HepG2 (cell line): ENCODE data around the gene APOL4. TPM values are rescaled to one million over a fixed set of nuclear protein-coding genes. Genes with fewer than 3 reads are reported as not detected.
A peak's percentile ranks its signal among the peaks of the same experiment; 100 is the strongest.

ENCODE experiments used
- ATF1 ChIP-seq: IDR thresholded peaks from 2 replicates; pipeline ENCODE4 v1.6.1; 2016; ENCODE audit warnings: mild to moderate bottlenecking, control low read depth
- CEBPG ChIP-seq: IDR thresholded peaks from 2 replicates; pipeline ENCODE4 v1.6.1; 2016
- KLF6 ChIP-seq: IDR thresholded peaks from 2 replicates; pipeline ENCODE4 v1.8.0; 2016; ENCODE audit warnings: missing biosample characterization, missing genetic modification reagents
- KMT2A ChIP-seq: sonication (generic); formaldehyde crosslinking; IDR thresholded peaks from 2 replicates; pipeline ENCODE4 v1.4.0; 2020; ENCODE audit warnings: missing genetic modification reagents
- NCOA1 ChIP-seq: sonication (generic); formaldehyde crosslinking; IDR thresholded peaks from 2 replicates; pipeline ENCODE4 v1.9.0; 2021; ENCODE audit warnings: missing genetic modification reagents
- RARA ChIP-seq: IDR thresholded peaks from 2 replicates; pipeline ENCODE4 v1.6.1; 2016; ENCODE audit warnings: missing genetic modification reagents, missing compliant biosample characterization
- RXRB ChIP-seq: IDR thresholded peaks from 2 replicates; pipeline ENCODE4 v1.6.1; 2016; ENCODE audit warnings: borderline replicate concordance, missing genetic modification reagents, missing compliant biosample characterization
- SAP130 ChIP-seq: IDR thresholded peaks from 2 replicates; pipeline ENCODE4 v1.6.1; 2016; ENCODE audit warnings: low read depth
- XBP1 ChIP-seq: sonication (generic); formaldehyde crosslinking; IDR thresholded peaks from 2 replicates; pipeline ENCODE4 v1.5.0; 2020; ENCODE audit warnings: missing genetic modification reagents
- ZBTB21 ChIP-seq: sonication (generic); formaldehyde crosslinking; IDR thresholded peaks from 2 replicates; pipeline ENCODE4 v1.4.0; 2020; ENCODE audit warnings: missing genetic modification reagents
- ZNF20 ChIP-seq: sonication (generic); formaldehyde crosslinking; IDR thresholded peaks from 2 replicates; pipeline ENCODE4 v1.4.0; 2020; ENCODE audit warnings: mild to moderate bottlenecking, moderate library complexity, missing genetic modification reagents
- ZNF382 ChIP-seq: sonication (generic); formaldehyde crosslinking; IDR thresholded peaks from 2 replicates; pipeline ENCODE4 v1.5.0; 2020; ENCODE audit warnings: missing genetic modification reagents, mild to moderate bottlenecking, borderline replicate concordance
- ZNF383 ChIP-seq: sonication (generic); formaldehyde crosslinking; IDR thresholded peaks from 2 replicates; pipeline ENCODE4 v1.4.0; 2020; ENCODE audit warnings: missing genetic modification reagents, mild to moderate bottlenecking, borderline replicate concordance
- ZNF563 ChIP-seq: sonication (generic); formaldehyde crosslinking; IDR thresholded peaks from 2 replicates; pipeline ENCODE4 v1.8.0; 2022; ENCODE audit warnings: mild to moderate bottlenecking, moderate library complexity, missing genetic modification reagents
- ZNF775 ChIP-seq: sonication (generic); formaldehyde crosslinking; IDR thresholded peaks from 2 replicates; pipeline ENCODE4 v1.4.0; 2020; ENCODE audit warnings: missing genetic modification reagents, mild to moderate bottlenecking, moderate library complexity, borderline replicate concordance
- ZSCAN22 ChIP-seq: sonication (generic); formaldehyde crosslinking; IDR thresholded peaks from 2 replicates; pipeline ENCODE4 v1.4.0; 2020; ENCODE audit warnings: mild to moderate bottlenecking, missing genetic modification reagents
- polyA plus RNA-seq, 8 experiments: library from polyadenylated mRNA; depleted of rRNA in 3 of 8; stranded (reverse) in 7 of 8; unstranded in 1 of 8; fragments of >200 nt; fragmentation: Illumina TruSeq in 4 of 8; extraction: Trizol in 4 of 8; gene quantifications; 2 replicates each; pipeline versions ENCODE4 v1.2.1 to v1.2.3, GENCODE V29; 2011 to 2016; ENCODE audit warnings: low read depth in 4 of 8, missing spikeins in 1 of 8, mixed read lengths in 1 of 8; ENCODE audit not compliant: insufficient read depth in 1 of 8
- total RNA-seq, 5 experiments: library from RNA; depleted of rRNA; stranded (reverse); fragments of >200 nt; fragmentation: Illumina TruSeq; extraction: Trizol; gene quantifications; 2 replicates each; pipeline ENCODE4 v1.2.3, GENCODE V29; 2016; ENCODE audit warnings: low read depth in 1 of 5
- TF ChIP-seq, protein P1 (sequence below): sonication (generic); formaldehyde crosslinking; IDR thresholded peaks from 2 replicates; pipeline ENCODE4 v1.5.1; 2020; ENCODE audit warnings: missing genetic modification reagents, mild to moderate bottlenecking, borderline replicate concordance
- TF ChIP-seq, protein P2 (sequence below): sonication (generic); formaldehyde crosslinking; IDR thresholded peaks from 2 replicates; pipeline ENCODE4 v1.4.0; 2020; ENCODE audit warnings: missing genetic modification reagents, mild to moderate bottlenecking, borderline replicate concordance
- TF ChIP-seq, protein P3 (sequence below): sonication (generic); formaldehyde crosslinking; IDR thresholded peaks from 2 replicates; pipeline ENCODE4 v1.4.0; 2020; ENCODE audit warnings: missing genetic modification reagents
- TF ChIP-seq, protein P4 (sequence below): sonication (generic); formaldehyde crosslinking; IDR thresholded peaks from 2 replicates; pipeline ENCODE4 v1.5.0; 2020; ENCODE audit warnings: missing genetic modification reagents
- TF ChIP-seq, protein P5 (sequence below): sonication (generic); formaldehyde crosslinking; IDR thresholded peaks from 2 replicates; pipeline ENCODE4 v1.4.0; 2020; ENCODE audit warnings: missing genetic modification reagents, borderline replicate concordance

The APOL4 gene
- total and polyA plus RNA-seq, 2 of the 13 experiments (the other 11 are each of a cell fraction or from before 2014, with no cell fraction given), result 0.77 to 2.8 TPM

DNA sequence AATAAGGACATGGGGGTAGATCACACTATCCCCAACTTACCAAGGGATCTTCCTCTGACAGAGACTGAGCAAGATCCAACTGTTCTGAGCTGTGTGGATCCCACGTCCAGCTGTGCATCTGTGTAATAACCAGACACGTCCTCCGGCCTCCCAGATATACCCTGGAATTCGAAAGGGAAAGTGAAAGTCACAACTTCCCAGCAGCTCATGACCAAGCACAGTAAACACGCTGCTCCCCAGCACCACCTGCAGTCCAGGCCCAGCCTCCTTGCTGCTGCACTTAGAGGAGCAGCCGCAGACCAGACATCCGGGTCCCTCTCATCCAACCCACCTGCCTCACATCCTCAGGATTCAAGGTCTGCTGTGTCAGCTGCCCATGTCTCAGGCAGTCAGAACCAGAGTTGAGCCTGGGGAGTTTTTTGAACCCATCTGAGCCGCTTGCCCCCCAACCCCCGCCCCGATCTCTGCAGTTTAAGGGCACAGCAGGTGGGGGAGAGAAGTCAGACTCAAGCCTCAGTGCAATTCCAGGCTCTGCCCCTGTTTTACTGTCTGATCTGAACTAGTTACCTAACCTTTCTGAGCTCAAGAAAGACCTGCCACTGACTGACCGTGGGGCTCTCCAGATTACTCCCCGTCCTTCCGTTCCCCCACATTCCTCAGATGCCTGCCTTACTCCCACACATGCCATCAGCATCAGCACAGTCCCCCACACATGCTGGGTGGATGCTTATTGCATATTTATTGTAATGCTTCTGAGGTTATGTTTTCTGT lies 38.0 kb upstream of the APOL4 start, which contains the start of gene APOL2 (continued):
- TF ChIP-seq, protein P1, sequence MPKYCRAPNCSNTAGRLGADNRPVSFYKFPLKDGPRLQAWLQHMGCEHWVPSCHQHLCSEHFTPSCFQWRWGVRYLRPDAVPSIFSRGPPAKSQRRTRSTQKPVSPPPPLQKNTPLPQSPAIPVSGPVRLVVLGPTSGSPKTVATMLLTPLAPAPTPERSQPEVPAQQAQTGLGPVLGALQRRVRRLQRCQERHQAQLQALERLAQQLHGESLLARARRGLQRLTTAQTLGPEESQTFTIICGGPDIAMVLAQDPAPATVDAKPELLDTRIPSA, result no peak
- TF ChIP-seq ZNF563 (CRISPR knock-in tag), result peak; percentile 32; the same call in 1 of the 2 replicates
- TF ChIP-seq ZNF382, result no peak
- TF ChIP-seq KMT2A (CRISPR knock-in tag), result peak; percentile 85; the same call in 1 of the 2 replicates
- TF ChIP-seq, protein P2, sequence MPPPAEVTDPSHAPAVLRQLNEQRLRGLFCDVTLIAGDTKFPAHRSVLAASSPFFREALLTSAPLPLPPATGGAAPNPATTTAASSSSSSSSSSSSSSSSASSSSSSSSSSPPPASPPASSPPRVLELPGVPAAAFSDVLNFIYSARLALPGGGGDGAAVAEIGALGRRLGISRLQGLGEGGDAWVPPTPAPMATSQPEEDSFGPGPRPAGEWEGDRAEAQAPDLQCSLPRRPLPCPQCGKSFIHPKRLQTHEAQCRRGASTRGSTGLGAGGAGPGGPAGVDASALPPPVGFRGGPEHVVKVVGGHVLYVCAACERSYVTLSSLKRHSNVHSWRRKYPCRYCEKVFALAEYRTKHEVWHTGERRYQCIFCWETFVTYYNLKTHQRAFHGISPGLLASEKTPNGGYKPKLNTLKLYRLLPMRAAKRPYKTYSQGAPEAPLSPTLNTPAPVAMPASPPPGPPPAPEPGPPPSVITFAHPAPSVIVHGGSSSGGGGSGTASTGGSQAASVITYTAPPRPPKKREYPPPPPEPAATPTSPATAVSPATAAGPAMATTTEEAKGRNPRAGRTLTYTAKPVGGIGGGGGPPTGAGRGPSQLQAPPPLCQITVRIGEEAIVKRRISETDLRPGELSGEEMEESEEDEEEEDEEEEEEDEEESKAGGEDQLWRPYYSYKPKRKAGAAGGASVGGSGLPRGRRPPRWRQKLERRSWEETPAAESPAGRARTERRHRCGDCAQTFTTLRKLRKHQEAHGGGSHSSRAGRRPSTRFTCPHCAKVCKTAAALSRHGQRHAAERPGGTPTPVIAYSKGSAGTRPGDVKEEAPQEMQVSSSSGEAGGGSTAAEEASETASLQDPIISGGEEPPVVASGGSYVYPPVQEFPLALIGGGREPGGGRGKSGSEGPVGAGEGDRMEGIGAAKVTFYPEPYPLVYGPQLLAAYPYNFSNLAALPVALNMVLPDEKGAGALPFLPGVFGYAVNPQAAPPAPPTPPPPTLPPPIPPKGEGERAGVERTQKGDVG (CRISPR knock-in tag), result no peak
- TF ChIP-seq, protein P3, sequence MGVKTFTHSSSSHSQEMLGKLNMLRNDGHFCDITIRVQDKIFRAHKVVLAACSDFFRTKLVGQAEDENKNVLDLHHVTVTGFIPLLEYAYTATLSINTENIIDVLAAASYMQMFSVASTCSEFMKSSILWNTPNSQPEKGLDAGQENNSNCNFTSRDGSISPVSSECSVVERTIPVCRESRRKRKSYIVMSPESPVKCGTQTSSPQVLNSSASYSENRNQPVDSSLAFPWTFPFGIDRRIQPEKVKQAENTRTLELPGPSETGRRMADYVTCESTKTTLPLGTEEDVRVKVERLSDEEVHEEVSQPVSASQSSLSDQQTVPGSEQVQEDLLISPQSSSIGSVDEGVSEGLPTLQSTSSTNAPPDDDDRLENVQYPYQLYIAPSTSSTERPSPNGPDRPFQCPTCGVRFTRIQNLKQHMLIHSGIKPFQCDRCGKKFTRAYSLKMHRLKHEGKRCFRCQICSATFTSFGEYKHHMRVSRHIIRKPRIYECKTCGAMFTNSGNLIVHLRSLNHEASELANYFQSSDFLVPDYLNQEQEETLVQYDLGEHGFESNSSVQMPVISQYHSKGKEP, result no peak
- peak; percentile 67 for TF ChIP-seq RARA (CRISPR knock-in tag)
- TF ChIP-seq ZSCAN22 (CRISPR knock-in tag), result no peak
- TF ChIP-seq, protein P4, sequence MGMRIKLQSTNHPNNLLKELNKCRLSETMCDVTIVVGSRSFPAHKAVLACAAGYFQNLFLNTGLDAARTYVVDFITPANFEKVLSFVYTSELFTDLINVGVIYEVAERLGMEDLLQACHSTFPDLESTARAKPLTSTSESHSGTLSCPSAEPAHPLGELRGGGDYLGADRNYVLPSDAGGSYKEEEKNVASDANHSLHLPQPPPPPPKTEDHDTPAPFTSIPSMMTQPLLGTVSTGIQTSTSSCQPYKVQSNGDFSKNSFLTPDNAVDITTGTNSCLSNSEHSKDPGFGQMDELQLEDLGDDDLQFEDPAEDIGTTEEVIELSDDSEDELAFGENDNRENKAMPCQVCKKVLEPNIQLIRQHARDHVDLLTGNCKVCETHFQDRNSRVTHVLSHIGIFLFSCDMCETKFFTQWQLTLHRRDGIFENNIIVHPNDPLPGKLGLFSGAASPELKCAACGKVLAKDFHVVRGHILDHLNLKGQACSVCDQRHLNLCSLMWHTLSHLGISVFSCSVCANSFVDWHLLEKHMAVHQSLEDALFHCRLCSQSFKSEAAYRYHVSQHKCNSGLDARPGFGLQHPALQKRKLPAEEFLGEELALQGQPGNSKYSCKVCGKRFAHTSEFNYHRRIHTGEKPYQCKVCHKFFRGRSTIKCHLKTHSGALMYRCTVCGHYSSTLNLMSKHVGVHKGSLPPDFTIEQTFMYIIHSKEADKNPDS (CRISPR knock-in tag), result no peak
- TF ChIP-seq ATF1 (CRISPR knock-in tag), result no peak
- no peak for TF ChIP-seq ZNF20 (CRISPR knock-in tag)
- TF ChIP-seq, protein P5, sequence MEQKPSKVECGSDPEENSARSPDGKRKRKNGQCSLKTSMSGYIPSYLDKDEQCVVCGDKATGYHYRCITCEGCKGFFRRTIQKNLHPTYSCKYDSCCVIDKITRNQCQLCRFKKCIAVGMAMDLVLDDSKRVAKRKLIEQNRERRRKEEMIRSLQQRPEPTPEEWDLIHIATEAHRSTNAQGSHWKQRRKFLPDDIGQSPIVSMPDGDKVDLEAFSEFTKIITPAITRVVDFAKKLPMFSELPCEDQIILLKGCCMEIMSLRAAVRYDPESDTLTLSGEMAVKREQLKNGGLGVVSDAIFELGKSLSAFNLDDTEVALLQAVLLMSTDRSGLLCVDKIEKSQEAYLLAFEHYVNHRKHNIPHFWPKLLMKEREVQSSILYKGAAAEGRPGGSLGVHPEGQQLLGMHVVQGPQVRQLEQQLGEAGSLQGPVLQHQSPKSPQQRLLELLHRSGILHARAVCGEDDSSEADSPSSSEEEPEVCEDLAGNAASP, result peak; percentile 45; the same call in 1 of the 2 replicates
- peak; percentile 8; the same call in 1 of the 2 replicates for TF ChIP-seq CEBPG (CRISPR knock-in tag)
- TF ChIP-seq RXRB (CRISPR knock-in tag), result peak; percentile 71
- TF ChIP-seq ZNF383, result no peak
- no peak for TF ChIP-seq ZBTB21 (CRISPR knock-in tag)
- no peak for TF ChIP-seq ZNF775 (CRISPR knock-in tag)
- TF ChIP-seq NCOA1 (CRISPR knock-in tag), result peak; percentile 52; the same call in 1 of the 2 replicates
- TF ChIP-seq SAP130, result peak; percentile 99
- TF ChIP-seq XBP1 (CRISPR knock-in tag), result no peak
- TF ChIP-seq KLF6 (CRISPR knock-in tag), result peak; percentile 51; the same call in 1 of the 2 replicates
